PC-3 (cell line): ENCODE data around the gene TSHZ2.

Experiments used
- EZH2 ChIP-seq: fragments of 300-600 bp; sonication (generic); IDR thresholded peaks from one replicate; pipeline ENCODE4 v1.6.1; 2017; ENCODE audit warnings: antibody characterized with exemption, mild to moderate bottlenecking, low read length; ENCODE audit not compliant: unreplicated experiment
- EZH2phosphoT487 ChIP-seq: fragments of 300-600 bp; sonication (generic); IDR thresholded peaks from 2 replicates; pipeline ENCODE4 v1.6.1; 2018; ENCODE audit warnings: mild to moderate bottlenecking, antibody characterized with exemption, low read length, borderline replicate concordance
- TF ChIP-seq, protein P1 (sequence below): fragments of 300-600 bp; sonication (generic); conservative IDR thresholded peaks from 2 replicates; pipeline ENCODE4 v1.5.1; 2017; ENCODE audit warnings: antibody characterized with exemption, low read depth, mild to moderate bottlenecking, low read length

DNA sequence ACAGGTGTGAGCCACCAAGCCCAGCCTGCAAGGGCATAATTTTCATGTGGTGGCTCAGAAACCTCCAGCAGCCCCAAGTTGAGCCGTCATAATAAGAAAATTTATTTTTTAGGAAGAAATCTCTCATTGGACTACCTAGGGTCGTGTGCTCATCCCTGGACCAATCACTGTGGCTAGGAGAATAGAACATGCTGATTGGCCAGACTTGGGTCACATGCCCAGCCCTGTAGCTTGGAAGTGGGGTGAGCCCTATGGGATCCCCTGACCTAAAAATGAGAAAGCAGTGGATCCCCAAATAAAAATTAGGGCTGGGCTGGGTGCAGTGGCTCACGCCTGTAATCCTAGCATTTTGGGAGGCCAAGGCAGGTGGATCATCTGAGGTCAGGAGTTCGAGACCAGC is 466.2 kb downstream of the TSHZ2 start:
- TF ChIP-seq EZH2 (no peak), EZH2phosphoT487 (no peak)
- TF ChIP-seq, protein P1, sequence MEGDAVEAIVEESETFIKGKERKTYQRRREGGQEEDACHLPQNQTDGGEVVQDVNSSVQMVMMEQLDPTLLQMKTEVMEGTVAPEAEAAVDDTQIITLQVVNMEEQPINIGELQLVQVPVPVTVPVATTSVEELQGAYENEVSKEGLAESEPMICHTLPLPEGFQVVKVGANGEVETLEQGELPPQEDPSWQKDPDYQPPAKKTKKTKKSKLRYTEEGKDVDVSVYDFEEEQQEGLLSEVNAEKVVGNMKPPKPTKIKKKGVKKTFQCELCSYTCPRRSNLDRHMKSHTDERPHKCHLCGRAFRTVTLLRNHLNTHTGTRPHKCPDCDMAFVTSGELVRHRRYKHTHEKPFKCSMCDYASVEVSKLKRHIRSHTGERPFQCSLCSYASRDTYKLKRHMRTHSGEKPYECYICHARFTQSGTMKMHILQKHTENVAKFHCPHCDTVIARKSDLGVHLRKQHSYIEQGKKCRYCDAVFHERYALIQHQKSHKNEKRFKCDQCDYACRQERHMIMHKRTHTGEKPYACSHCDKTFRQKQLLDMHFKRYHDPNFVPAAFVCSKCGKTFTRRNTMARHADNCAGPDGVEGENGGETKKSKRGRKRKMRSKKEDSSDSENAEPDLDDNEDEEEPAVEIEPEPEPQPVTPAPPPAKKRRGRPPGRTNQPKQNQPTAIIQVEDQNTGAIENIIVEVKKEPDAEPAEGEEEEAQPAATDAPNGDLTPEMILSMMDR, result no peak
